OCI-LY1 (cell line): ENCODE data around the gene EPS8L3.

Experiments
- H2AFZ ChIP-seq: fragments of 200-600 bp; sonication (generic), shearing (Covaris generic); 2 replicates; pipeline ENCODE4 v1.6.0; 2014; ENCODE audit warnings: antibody characterized with exemption, mild to moderate bottlenecking, low read length
- H3F3A ChIP-seq: fragments of 200-600 bp; sonication (generic), shearing (Covaris generic); 2 replicates; pipeline ENCODE4 v1.6.0; 2014; ENCODE audit warnings: mild to moderate bottlenecking, antibody characterized with exemption, low read length, moderate library complexity; ENCODE audit not compliant: insufficient read depth
- H3K27ac ChIP-seq: fragments of 200-600 bp; sonication (generic); 2 replicates; pipeline ENCODE4 v1.5.1; 2014; ENCODE audit warnings: low read length, mixed run types, mild to moderate bottlenecking, low read depth; ENCODE audit not compliant: poor library complexity, severe bottlenecking
- H3K27me3 ChIP-seq: fragments of 200-600 bp; sonication (generic); 2 replicates; pipeline ENCODE4 v1.6.0; 2014; ENCODE audit warnings: antibody characterized with exemption, mild to moderate bottlenecking, low read length, moderate library complexity; ENCODE audit not compliant: insufficient read depth
- H3K36me3 ChIP-seq: fragments of 200-600 bp; sonication (generic); 2 replicates; pipeline ENCODE4 v1.6.1; 2014; ENCODE audit warnings: mild to moderate bottlenecking, antibody characterized with exemption, low read length, moderate library complexity, mixed read lengths; ENCODE audit not compliant: insufficient read depth
- H3K4me1 ChIP-seq: fragments of 200-600 bp; sonication (generic); 2 replicates; pipeline ENCODE4 v1.5.1; 2014; ENCODE audit warnings: mild to moderate bottlenecking, low read length, moderate library complexity; ENCODE audit not compliant: insufficient read depth, severe bottlenecking
- H3K4me2 ChIP-seq: fragments of 200-600 bp; sonication (generic), shearing (Covaris generic); 2 replicates; pipeline ENCODE4 v1.6.1; 2014; ENCODE audit warnings: low read length
- H3K4me3 ChIP-seq: fragments of 200-600 bp; sonication (generic); 2 replicates; pipeline ENCODE4 v1.5.1; 2014; ENCODE audit warnings: low read length, low read depth, mild to moderate bottlenecking, mixed read lengths; ENCODE audit not compliant: poor library complexity, severe bottlenecking
- H3K79me2 ChIP-seq: fragments of 200-600 bp; shearing (Covaris generic); 2 replicates; pipeline ENCODE4 v1.6.1; 2016; ENCODE audit warnings: mixed run types, low read length, mixed read lengths; ENCODE audit not compliant: insufficient read depth
- H3K9ac ChIP-seq: fragments of 200-600 bp; sonication (generic), shearing (Covaris generic); 2 replicates; pipeline ENCODE4 v1.6.1; 2014; ENCODE audit warnings: mild to moderate bottlenecking, low read length, mixed read lengths
- H3K9me2 ChIP-seq: fragments of 200-600 bp; sonication (generic), shearing (Covaris generic); 2 replicates; pipeline ENCODE4 v1.6.1; 2014; ENCODE audit warnings: low read depth, mild to moderate bottlenecking, low read length, mixed read lengths
- H3K9me3 ChIP-seq: fragments of 200-600 bp; shearing (Covaris generic); 2 replicates; pipeline ENCODE4 v1.6.1; 2014; ENCODE audit warnings: low read length, mixed read lengths
- H4K20me1 ChIP-seq: fragments of 200-600 bp; sonication (generic), shearing (Covaris generic); 2 replicates; pipeline ENCODE4 v1.6.0; 2016; ENCODE audit warnings: mild to moderate bottlenecking, low read length; ENCODE audit not compliant: insufficient read depth
- EZH2 ChIP-seq: fragments of 200-600 bp; sonication (generic), shearing (Covaris generic); IDR thresholded peaks from 2 replicates; pipeline ENCODE4 v1.8.0; 2017; ENCODE audit warnings: borderline replicate concordance, mixed run types, mild to moderate bottlenecking, antibody characterized with exemption, low read length, moderate library complexity, mixed read lengths
- TF ChIP-seq, protein P1 (sequence below): fragments of 200-600 bp; sonication (generic), shearing (Covaris generic); IDR thresholded peaks from 2 replicates; pipeline ENCODE4 v1.5.1; 2017; ENCODE audit warnings: mild to moderate bottlenecking, antibody characterized with exemption, low read length, moderate library complexity, mixed read lengths

The EPS8L3 gene

DNA sequence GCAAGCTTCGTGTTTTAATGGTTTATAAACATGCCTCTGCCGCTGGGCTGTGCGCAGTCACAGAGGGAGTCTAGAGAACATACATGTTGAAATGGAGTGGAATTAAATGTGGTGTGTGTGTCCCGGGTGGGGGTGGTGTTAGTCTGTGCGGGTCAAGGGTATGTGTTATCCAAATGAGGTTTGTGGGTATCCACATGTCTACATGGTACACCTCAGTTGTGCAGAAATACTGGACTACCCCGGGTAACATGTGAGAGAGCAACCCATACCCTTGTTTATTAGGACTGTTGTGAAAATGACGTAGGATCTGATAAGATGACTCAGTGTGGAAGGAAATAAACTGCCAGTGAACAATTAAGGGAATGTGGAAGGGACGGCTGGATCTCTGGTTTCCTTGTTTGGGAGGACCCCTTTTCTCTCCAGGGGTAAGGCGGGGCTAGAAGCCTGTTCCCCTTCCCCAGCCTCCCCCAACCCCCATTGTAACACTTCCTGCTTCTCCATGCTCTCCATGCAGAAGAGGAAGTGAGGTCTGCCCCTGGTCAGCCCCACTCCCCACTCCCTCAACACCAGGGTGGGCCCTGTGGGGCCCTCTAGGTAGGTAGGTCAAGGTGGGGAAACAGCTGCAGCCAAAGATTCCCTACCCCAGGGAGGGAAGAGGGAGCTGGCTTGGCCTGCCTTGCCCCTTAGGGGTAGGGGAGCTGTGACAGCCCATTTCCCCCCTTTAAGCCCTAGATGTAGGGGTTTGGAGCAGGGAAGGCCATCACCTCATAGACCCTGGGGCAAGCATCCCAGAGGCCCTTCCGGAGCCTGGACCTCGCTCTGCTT is 690 bp downstream of the EPS8L3 start:
- no peaks in the 10 kb centered on the region for H3F3A ChIP-seq
- H3K9me3 ChIP-seq, result no peaks in the 10 kb centered on the region
- H3K4me3 ChIP-seq, result no peak overlapping the region
- H3K36me3 ChIP-seq, result no peaks in the 10 kb centered on the region
- H3K9me2 ChIP-seq, result no peaks in the 10 kb centered on the region
- no peak overlapping the region for H3K4me2 ChIP-seq
- H3K4me1 ChIP-seq, result no peaks in the 10 kb centered on the region
- H4K20me1 ChIP-seq, result no peaks in the 10 kb centered on the region
- no peaks in the 10 kb centered on the region; the same call in 1 of the 2 replicates for H3K27me3 ChIP-seq
- H3K9ac ChIP-seq, result no peak overlapping the region
- no peak overlapping the region for H2AFZ ChIP-seq
- H3K27ac ChIP-seq, result no peak overlapping the region
- TF ChIP-seq, protein P1, sequence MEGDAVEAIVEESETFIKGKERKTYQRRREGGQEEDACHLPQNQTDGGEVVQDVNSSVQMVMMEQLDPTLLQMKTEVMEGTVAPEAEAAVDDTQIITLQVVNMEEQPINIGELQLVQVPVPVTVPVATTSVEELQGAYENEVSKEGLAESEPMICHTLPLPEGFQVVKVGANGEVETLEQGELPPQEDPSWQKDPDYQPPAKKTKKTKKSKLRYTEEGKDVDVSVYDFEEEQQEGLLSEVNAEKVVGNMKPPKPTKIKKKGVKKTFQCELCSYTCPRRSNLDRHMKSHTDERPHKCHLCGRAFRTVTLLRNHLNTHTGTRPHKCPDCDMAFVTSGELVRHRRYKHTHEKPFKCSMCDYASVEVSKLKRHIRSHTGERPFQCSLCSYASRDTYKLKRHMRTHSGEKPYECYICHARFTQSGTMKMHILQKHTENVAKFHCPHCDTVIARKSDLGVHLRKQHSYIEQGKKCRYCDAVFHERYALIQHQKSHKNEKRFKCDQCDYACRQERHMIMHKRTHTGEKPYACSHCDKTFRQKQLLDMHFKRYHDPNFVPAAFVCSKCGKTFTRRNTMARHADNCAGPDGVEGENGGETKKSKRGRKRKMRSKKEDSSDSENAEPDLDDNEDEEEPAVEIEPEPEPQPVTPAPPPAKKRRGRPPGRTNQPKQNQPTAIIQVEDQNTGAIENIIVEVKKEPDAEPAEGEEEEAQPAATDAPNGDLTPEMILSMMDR, result no peak
- TF ChIP-seq EZH2, result no peak
- no peaks in the 10 kb centered on the region for H3K79me2 ChIP-seq

DNA sequence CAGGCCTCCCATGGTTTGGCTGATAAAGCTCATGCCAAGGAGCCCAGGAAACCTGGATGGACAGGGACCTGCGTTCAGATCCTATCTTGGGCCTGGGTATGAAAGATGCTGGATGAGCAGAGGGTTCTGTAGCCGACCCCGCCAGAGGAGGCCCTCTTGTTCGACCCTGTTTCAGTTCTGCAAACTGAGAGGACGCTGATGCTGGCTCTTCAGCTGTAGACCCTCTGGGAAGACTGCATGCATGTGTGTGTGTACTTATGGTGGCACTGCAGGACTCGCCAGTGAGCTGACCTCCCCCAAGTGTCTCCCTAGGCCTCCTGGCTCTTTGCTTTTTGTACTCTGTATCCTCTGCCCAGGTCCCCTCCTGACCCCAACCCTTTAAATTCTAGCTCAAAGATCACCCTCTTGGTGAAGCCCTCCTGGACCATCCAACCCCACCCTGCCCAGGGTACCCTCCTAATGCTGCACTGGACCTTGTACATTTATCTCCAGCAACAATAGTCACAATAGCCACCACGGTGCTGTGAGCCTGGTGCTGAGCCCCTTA is 1.6 kb downstream of the EPS8L3 start:
- Histone ChIP-seq H3K9me2 (no peaks in the 10 kb centered on the region), H3K9ac (no peak overlapping the region), H3K79me2 (no peaks in the 10 kb centered on the region), H2AFZ (no peak overlapping the region), H3K9me3 (no peaks in the 10 kb centered on the region), H3K4me1 (no peaks in the 10 kb centered on the region), H3F3A (no peaks in the 10 kb centered on the region), H3K36me3 (no peaks in the 10 kb centered on the region), H3K4me2 (no peak overlapping the region), H3K27me3 (no peaks in the 10 kb centered on the region; the same call in 1 of the 2 replicates), H4K20me1 (no peaks in the 10 kb centered on the region), H3K27ac (no peak overlapping the region), H3K4me3 (no peak overlapping the region)
- TF ChIP-seq, protein P1, result no peak
- no peak for TF ChIP-seq EZH2

- Histone ChIP-seq H3K4me2 (no peak overlapping the region), H3K36me3 (no peaks in the 10 kb centered on the region), H3K9ac (no peak overlapping the region), H3F3A (no peaks in the 10 kb centered on the region), H4K20me1 (no peaks in the 10 kb centered on the region), H2AFZ (no peak overlapping the region), H3K79me2 (no peaks in the 10 kb centered on the region), H3K9me2 (no peaks in the 10 kb centered on the region), H3K9me3 (no peaks in the 10 kb centered on the region), H3K4me3 (no peak overlapping the region), H3K27me3 (no peaks in the 10 kb centered on the region; the same call in 1 of the 2 replicates), H3K4me1 (no peaks in the 10 kb centered on the region), H3K27ac (no peak overlapping the region)
- no peak for TF ChIP-seq EZH2
- TF ChIP-seq, protein P1, result no peak
These were observed 2.3 kb downstream of the EPS8L3 start for GRCh38 chr1:109761227-109762038.
